ENCODE results near the gene PHLDB3. TPM values are rescaled to one million over a fixed set of nuclear protein-coding genes. Genes with fewer than 3 reads are reported as not detected.

The PHLDB3 gene
- total and polyA plus RNA-seq, 5 donors = 6.3 to 11.4 (median 7.2) TPM

- DNase-seq (no peak), ATAC-seq (no peak)
- intact Hi-C loops (cut with DNase I) = no loop called here
- Histone ChIP-seq H3K4me3 (ENCODE audit: low read length) (no peak overlapping the region), H3K9me3 (ENCODE audit: control insufficient read depth, low read length) (no peaks in the 10 kb centered on the region), H3K27me3 (ENCODE audit: control insufficient read depth, insufficient read depth) (no peaks in the 10 kb centered on the region), H3K4me1 (ENCODE audit: control insufficient read depth, insufficient read depth, low read length) (no peaks in the 10 kb centered on the region), H3K27ac (ENCODE audit: low read length) (no peak overlapping the region)
- 61% methylated on average over 6 of the region's 6 CpGs for WGBS
Observed at GRCh38 chr19:43430142-43430710, 74.3 kb downstream of the PHLDB3 start.

GRCh38 chr19:43429395-43429794 lies 75.2 kb downstream of the PHLDB3 start:
- DNase-seq (no peak), ATAC-seq (no peak)
- H3K9me3 ChIP-seq (ENCODE audit: control insufficient read depth, low read length) = no peaks in the 10 kb centered on the region
- intact Hi-C loops (cut with DNase I) = no loop called here
- H3K27ac ChIP-seq (ENCODE audit: low read length) = no peak overlapping the region
- WGBS = 90% methylated on average over 7 of the region's 7 CpGs
- H3K4me3 ChIP-seq (ENCODE audit: low read length) = no peak overlapping the region
- H3K27me3 ChIP-seq (ENCODE audit: control insufficient read depth, insufficient read depth) = no peaks in the 10 kb centered on the region
- H3K4me1 ChIP-seq (ENCODE audit: control insufficient read depth, insufficient read depth, low read length) = no peaks in the 10 kb centered on the region

GRCh38 chr19:43425567-43426392 lies 78.8 kb downstream of the PHLDB3 start:
- Histone ChIP-seq H3K4me1 (ENCODE audit: control insufficient read depth, insufficient read depth, low read length) (no peaks in the 10 kb centered on the region), H3K9me3 (ENCODE audit: control insufficient read depth, low read length) (no peaks in the 10 kb centered on the region), H3K27me3 (ENCODE audit: control insufficient read depth, insufficient read depth) (no peaks in the 10 kb centered on the region), H3K4me3 (ENCODE audit: low read length) (no peak overlapping the region), H3K27ac (ENCODE audit: low read length) (no peak overlapping the region)
- no peak for ATAC-seq
- no peak for DNase-seq
- intact Hi-C loops (cut with DNase I) = no loop called here
- WGBS = 32% methylated on average over 8 of the region's 8 CpGs

Other genes with a start within 250 kb of the PHLDB3 start
- gene PSG9, start 235.2 kb downstream of the PHLDB3 start, total RNA-seq = not detected
- not detected for gene PSG9, start 235.2 kb downstream of the PHLDB3 start, polyA plus RNA-seq
- under 1 TPM in 3 of 4 donors, not detected in 1; 0.15 to 0.72 (median 0.17) TPM for gene CD177, start 151.1 kb downstream of the PHLDB3 start, total RNA-seq
- gene CD177, start 151.1 kb downstream of the PHLDB3 start, polyA plus RNA-seq = 0.02 TPM
- gene TEX101, start 89.9 kb downstream of the PHLDB3 start, total RNA-seq = not detected
- not detected for gene TEX101, start 89.9 kb downstream of the PHLDB3 start, polyA plus RNA-seq
- gene LYPD3, start 39.1 kb downstream of the PHLDB3 start, total RNA-seq = 1 to 10 TPM in 1 of 4 donors, under 1 TPM in 3; 0.53 to 1.5 (median 0.75) TPM
- 0.97 TPM for gene LYPD3, start 39.1 kb downstream of the PHLDB3 start, polyA plus RNA-seq
- 10 to 100 TPM; 12.6 to 18.2 (median 14.9) TPM for gene ETHE1, start 22.5 kb upstream of the PHLDB3 start, total RNA-seq
- 14.1 TPM for gene ETHE1, start 22.5 kb upstream of the PHLDB3 start, polyA plus RNA-seq
- gene ZNF575, start 28.4 kb upstream of the PHLDB3 start, total RNA-seq = 1 to 10 TPM; 1.4 to 3.2 (median 2.4) TPM
- gene ZNF575, start 28.4 kb upstream of the PHLDB3 start, polyA plus RNA-seq = 0.97 TPM
- gene XRCC1, start 70.8 kb upstream of the PHLDB3 start, total RNA-seq = 10 to 100 TPM; 13.5 to 17.1 (median 15.6) TPM
- gene XRCC1, start 70.8 kb upstream of the PHLDB3 start, polyA plus RNA-seq = 11.2 TPM
- 1 to 10 TPM; 3.8 to 6.8 (median 4.9) TPM for gene PINLYP, start 71.1 kb upstream of the PHLDB3 start, total RNA-seq
- 9.8 TPM for gene PINLYP, start 71.1 kb upstream of the PHLDB3 start, polyA plus RNA-seq
- 10 to 100 TPM; 19.4 to 29.2 (median 24.7) TPM for gene IRGQ, start 91.4 kb upstream of the PHLDB3 start, total RNA-seq
- gene IRGQ, start 91.4 kb upstream of the PHLDB3 start, polyA plus RNA-seq = 9.4 TPM
- gene ZNF576, start 91.8 kb upstream of the PHLDB3 start, total RNA-seq = 10 to 100 TPM; 11.5 to 15.4 (median 13.0) TPM
- 11.6 TPM for gene ZNF576, start 91.8 kb upstream of the PHLDB3 start, polyA plus RNA-seq
- under 1 TPM in 3 of 4 donors, not detected in 1; 0.23 to 0.29 (median 0.28) TPM for gene SRRM5, start 107.3 kb upstream of the PHLDB3 start, total RNA-seq
- gene SRRM5, start 107.3 kb upstream of the PHLDB3 start, polyA plus RNA-seq = 0.34 TPM
- gene ZNF428, start 114.9 kb upstream of the PHLDB3 start, total RNA-seq = 10 to 100 TPM; 41.4 to 50.6 (median 45.7) TPM
- gene ZNF428, start 114.9 kb upstream of the PHLDB3 start, polyA plus RNA-seq = 65.0 TPM
- 10 to 100 TPM; 12.4 to 15.9 (median 14.1) TPM for gene CADM4, start 135.1 kb upstream of the PHLDB3 start, total RNA-seq
- gene CADM4, start 135.1 kb upstream of the PHLDB3 start, polyA plus RNA-seq = 17.6 TPM
- gene PLAUR, start 165.4 kb upstream of the PHLDB3 start, total RNA-seq = 10 to 100 TPM in 1 of 4 donors, 1 to 10 TPM in 3; 4.6 to 15.4 (median 7.1) TPM
- 7.9 TPM for gene PLAUR, start 165.4 kb upstream of the PHLDB3 start, polyA plus RNA-seq
- not detected for gene IRGC, start 211.3 kb upstream of the PHLDB3 start, total RNA-seq
- not detected for gene IRGC, start 211.3 kb upstream of the PHLDB3 start, polyA plus RNA-seq